ENCODE results near the gene BHMT. TPM values are rescaled to one million over a fixed set of nuclear protein-coding genes. Genes with fewer than 3 reads are reported as not detected.
"Not testable (repeated sequence)": the region's sequence is repeated elsewhere in the genome, so short reads cannot be mapped to it uniquely, and the experiment has no call there.

The BHMT gene
- total and polyA plus RNA-seq, 10 of the 15 experiments (the other 5 are each of a cell fraction or from before 2014, with no cell fraction given): 0.44 TPM; not detected in 9

GRCh38 chr5:79180449-79180848 is 68.8 kb downstream of the BHMT start:
- H3K4me3 ChIP-seq; H3K79me2 ChIP-seq (ENCODE audit: control insufficient read depth, insufficient read depth, low read length); H3K9ac ChIP-seq (ENCODE audit: control insufficient read depth, insufficient read depth, low read length); H3K27ac ChIP-seq (ENCODE audit: control insufficient read depth, insufficient read depth); in situ Hi-C loops (cut with MboI); H3K27me3 ChIP-seq (replicated peaks in 1 of 2; ENCODE audit: control insufficient read depth in 2 of 2, insufficient read depth in 2 of 2, low read length in 1 of 2); H3K9me3 ChIP-seq (replicated peaks; ENCODE audit: control insufficient read depth, insufficient read depth, low read length); H3K4me2 ChIP-seq (ENCODE audit: control insufficient read depth, insufficient read depth); H3K36me3 ChIP-seq (ENCODE audit: control insufficient read depth in 2 of 2, insufficient read depth in 2 of 2, low read length in 1 of 2); BruUV-seq (replicated peaks); intact Hi-C loops (cut with micrococcal nuclease; ENCODE audit: unreplicated experiment); DNase-seq (ENCODE audit: low read depth, low spot score); H3K4me1 ChIP-seq (ENCODE audit: control insufficient read depth, insufficient read depth, low read length); H4K20me1 ChIP-seq (ENCODE audit: control insufficient read depth, insufficient read depth); FAIRE-seq; ATAC-seq; H2AFZ ChIP-seq (ENCODE audit: control insufficient read depth, low read depth, low read length): not testable (repeated sequence)
- SMC1A ChIA-PET (ENCODE audit: uncharacterized antibody, unreplicated experiment): interaction anchor here (1.4 to 2.1 kb wide), 2 partner anchors 20 to 48 kb away, joined by 5 to 7 read pairs; no protein-coding TSS in a partner anchor
- RAD21 ChIA-PET (ENCODE audit: unreplicated experiment): interaction anchor here (1.8 kb wide), 1 partner anchor 47 kb away, joined by 7 read pairs; no protein-coding TSS in a partner anchor
- POLR2A ChIA-PET: interaction anchor here (0.6 kb wide), 1 partner anchor 22 kb away, joined by 3 read pairs; no protein-coding TSS in a partner anchor
- WGBS (ENCODE audit: insufficient coverage, insufficient replicate concordance, low lambda C conversion rate, missing lambda C conversion rate): 65% methylated on average over 4 of the region's 4 CpGs
- CTCF ChIA-PET: interaction anchor here (0.9 to 1.6 kb wide), 3 partner anchors 47 to 156 kb away, joined by 3 to 9 read pairs (median 6); no protein-coding TSS in a partner anchor

DNA sequence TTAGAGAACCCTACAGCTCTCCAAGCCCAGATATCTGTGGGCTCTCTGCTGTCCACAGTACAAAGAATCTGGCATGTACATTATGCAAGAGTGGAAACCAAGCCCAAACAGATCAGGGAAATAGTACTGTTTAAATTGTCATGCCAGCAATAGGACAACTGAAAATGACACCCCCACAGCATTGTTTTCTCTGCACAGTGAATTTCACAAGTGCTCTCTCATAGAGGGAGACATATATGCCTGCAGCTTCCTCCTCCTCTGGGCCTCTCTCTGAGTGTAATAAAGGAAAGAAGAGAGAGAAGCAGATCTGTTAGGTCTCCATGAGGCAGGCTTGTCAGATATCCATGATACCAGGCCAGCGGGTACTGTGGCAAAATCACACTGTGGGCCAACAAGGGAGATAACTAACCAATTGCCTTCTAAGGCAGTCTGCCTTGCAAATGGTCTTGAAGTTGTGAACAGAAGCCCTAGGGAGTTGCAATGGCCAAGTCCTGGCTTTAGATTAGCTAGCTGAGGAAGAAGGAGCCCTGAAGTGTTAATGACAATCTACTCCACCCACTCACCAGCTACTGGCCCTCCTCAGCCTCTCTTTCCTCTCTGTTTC is 69.9 kb downstream of the BHMT start:
- CTCF ChIA-PET: interaction anchor here (0.6 to 2.5 kb wide), 8 partner anchors 19 to 283 kb away, joined by 3 to 9 read pairs (median 6); no protein-coding TSS in a partner anchor
- SMC1A ChIA-PET (ENCODE audit: uncharacterized antibody, unreplicated experiment): interaction anchor here (0.7 to 2.1 kb wide), 3 partner anchors 19 to 102 kb away, joined by 3 to 7 read pairs (median 5); no protein-coding TSS in a partner anchor
- 95% methylated on average over 1 of the region's 1 CpG for WGBS (ENCODE audit: insufficient coverage, insufficient replicate concordance, low lambda C conversion rate, missing lambda C conversion rate)

More for the DNA sequence above, 69.9 kb downstream of the BHMT start:
- Histone ChIP-seq H4K20me1 (ENCODE audit: control insufficient read depth, insufficient read depth) (no peaks in the 10 kb centered on the region), H3K79me2 (ENCODE audit: control insufficient read depth, insufficient read depth, low read length) (no peaks in the 10 kb centered on the region), H3K27ac (ENCODE audit: control insufficient read depth, insufficient read depth) (no peak overlapping the region), H3K9ac (ENCODE audit: control insufficient read depth, insufficient read depth, low read length) (no peak overlapping the region), H3K4me1 (ENCODE audit: control insufficient read depth, insufficient read depth, low read length) (no peaks in the 10 kb centered on the region), H3K27me3 (replicated peaks in 1 of 2; ENCODE audit: control insufficient read depth in 2 of 2, insufficient read depth in 2 of 2, low read length in 1 of 2) (no peaks in the 10 kb centered on the region), H2AFZ (ENCODE audit: control insufficient read depth, low read depth, low read length) (no peak overlapping the region), H3K36me3 (ENCODE audit: control insufficient read depth in 2 of 2, insufficient read depth in 2 of 2, low read length in 1 of 2) (no peaks in the 10 kb centered on the region), H3K9me3 (replicated peaks; ENCODE audit: control insufficient read depth, insufficient read depth, low read length) (no peaks in the 10 kb centered on the region), H3K4me2 (ENCODE audit: control insufficient read depth, insufficient read depth) (no peak overlapping the region), H3K4me3 (no peak overlapping the region)
- BruUV-seq (replicated peaks): no TSS peak
- ATAC-seq: peak; percentile 79
- intact Hi-C loops (cut with micrococcal nuclease; ENCODE audit: unreplicated experiment) (no loop called here), in situ Hi-C loops (cut with MboI) (no loop called here)
- TF ChIP-seq DPF2 (IDR thresholded peaks at IDR 0.05): 0 out of 2 replicates have a peak, but pooled peaks have one; percentile 29
- TF ChIP-seq, protein P1, sequence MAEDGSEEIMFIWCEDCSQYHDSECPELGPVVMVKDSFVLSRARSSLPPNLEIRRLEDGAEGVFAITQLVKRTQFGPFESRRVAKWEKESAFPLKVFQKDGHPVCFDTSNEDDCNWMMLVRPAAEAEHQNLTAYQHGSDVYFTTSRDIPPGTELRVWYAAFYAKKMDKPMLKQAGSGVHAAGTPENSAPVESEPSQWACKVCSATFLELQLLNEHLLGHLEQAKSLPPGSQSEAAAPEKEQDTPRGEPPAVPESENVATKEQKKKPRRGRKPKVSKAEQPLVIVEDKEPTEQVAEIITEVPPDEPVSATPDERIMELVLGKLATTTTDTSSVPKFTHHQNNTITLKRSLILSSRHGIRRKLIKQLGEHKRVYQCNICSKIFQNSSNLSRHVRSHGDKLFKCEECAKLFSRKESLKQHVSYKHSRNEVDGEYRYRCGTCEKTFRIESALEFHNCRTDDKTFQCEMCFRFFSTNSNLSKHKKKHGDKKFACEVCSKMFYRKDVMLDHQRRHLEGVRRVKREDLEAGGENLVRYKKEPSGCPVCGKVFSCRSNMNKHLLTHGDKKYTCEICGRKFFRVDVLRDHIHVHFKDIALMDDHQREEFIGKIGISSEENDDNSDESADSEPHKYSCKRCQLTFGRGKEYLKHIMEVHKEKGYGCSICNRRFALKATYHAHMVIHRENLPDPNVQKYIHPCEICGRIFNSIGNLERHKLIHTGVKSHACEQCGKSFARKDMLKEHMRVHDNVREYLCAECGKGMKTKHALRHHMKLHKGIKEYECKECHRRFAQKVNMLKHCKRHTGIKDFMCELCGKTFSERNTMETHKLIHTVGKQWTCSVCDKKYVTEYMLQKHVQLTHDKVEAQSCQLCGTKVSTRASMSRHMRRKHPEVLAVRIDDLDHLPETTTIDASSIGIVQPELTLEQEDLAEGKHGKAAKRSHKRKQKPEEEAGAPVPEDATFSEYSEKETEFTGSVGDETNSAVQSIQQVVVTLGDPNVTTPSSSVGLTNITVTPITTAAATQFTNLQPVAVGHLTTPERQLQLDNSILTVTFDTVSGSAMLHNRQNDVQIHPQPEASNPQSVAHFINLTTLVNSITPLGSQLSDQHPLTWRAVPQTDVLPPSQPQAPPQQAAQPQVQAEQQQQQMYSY (CRISPR knock-in tag; IDR thresholded peaks at IDR 0.05): no peak
- TF ChIP-seq IKZF2 (IDR thresholded peaks at IDR 0.05): peak in 1 of 2 experiments; percentile 8; a peak in 2 of 4 replicates
- TF ChIP-seq NKRF (conservative IDR thresholded peaks at IDR 0.05): no peak
- TF ChIP-seq HDAC6 (IDR thresholded peaks at IDR 0.05; ENCODE audit: unreplicated experiment): no peak
- ChIA-PET RAD21 (ENCODE audit: unreplicated experiment) (interaction anchor here (1.8 kb wide), 1 partner anchor 49 kb away, joined by 7 read pairs; no protein-coding TSS in a partner anchor), POLR2A (interaction anchor here (0.6 kb wide), 2 partner anchors 10 to 23 kb away, joined by 3 to 5 read pairs; no protein-coding TSS in a partner anchor)
- no peak for DNase-seq (ENCODE audit: low read depth, low spot score)
- no peak for FAIRE-seq

Data from GM12878 (cell line).